CD4-positive, alpha-beta T cell treated with Interleukin-12 subunit alpha and Interleukin-12 subunit beta, for 1 hour (primary cell): Measurements from ENCODE around the gene HSD11B1L.
A peak's percentile ranks its signal among the peaks of the same experiment; 100 is the strongest.
"Not testable (repeated sequence)": the region's sequence is repeated elsewhere in the genome, so short reads cannot be mapped to it uniquely, and the experiment has no call there.

Experiments
- DNase-seq: peaks from one replicate; pipeline ENCODE4 v3.0.0-alpha.2; 2020

HSD11B1L gene

DNA sequence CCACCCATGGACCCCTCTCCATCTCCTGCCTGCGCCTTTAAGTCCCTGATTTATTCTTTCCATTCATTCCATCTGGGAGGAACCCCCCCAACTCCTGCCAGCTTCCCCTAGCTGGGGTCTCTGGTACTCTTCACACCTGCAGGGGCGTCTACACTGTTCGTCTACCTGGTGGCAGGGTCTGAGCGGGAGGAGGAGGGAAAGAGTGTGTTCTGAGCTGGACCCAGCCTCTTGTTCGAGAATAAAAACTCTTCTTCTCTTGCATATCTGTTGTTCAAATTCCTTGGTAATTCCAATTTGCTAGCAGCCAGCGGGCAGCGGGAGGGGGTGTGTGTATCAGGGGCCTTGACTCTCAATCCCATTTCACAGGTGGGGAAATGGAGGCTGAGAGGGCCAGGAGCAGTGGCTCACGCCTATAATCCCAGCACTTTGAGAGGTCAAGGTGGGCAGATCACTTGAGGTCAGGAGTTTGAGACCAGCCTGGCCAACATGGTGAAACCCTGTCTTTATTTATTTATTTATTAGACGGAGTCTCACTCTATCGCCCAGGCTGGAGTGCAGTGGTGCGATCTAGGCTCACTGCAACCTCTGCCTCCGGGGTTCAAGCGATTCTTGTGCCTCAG is 7.5 kb downstream of the HSD11B1L start:
- not testable (repeated sequence) for DNase-seq

DNA sequence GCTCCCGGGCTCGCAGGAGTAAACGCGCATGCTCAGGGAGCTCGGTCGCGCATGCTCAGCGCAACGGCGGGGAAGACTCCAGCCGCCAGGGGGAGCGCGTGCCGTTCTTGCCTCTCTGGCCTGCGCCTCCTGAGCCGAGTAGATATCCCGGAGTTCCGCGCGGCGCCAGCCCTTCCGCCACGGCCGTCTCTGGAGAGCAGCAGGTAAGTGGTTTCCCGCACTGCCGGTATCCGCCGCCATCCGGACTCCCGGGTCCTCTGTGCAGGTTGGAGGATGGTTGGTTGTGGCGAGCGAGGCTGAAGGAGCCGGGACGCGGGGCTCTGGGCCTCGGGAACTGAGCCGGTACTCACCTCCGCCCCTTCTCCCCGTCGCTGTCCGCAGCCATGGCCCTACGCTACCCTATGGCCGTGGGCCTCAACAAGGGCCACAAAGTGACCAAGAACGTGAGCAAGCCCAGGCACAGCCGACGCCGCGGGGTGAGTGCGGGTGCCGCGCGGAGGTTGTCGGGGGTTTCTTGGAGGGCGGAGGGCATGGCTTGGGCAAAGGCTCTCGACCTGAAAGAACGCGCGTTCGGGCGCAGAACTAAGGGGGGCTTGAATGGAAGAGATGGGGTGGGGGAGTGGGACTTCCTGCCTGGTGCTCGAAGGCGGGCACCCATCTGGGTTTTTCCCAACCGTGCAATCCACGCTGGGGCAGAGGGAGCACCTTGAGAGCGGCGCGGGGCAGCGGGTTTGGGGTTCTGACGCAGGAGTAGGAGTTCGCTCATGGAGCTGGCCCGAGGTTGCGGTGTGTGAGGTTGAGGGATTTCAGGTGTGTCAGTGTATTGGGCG is 9.5 kb downstream of the HSD11B1L start, which contains the start of gene RPL36:
TSS of gene RPL36 (plus strand) at position 171 of the 830 bp plus-strand sequence. CDS start at position 384, 213 bp downstream.
- peak; percentile 99 for DNase-seq

DNA sequence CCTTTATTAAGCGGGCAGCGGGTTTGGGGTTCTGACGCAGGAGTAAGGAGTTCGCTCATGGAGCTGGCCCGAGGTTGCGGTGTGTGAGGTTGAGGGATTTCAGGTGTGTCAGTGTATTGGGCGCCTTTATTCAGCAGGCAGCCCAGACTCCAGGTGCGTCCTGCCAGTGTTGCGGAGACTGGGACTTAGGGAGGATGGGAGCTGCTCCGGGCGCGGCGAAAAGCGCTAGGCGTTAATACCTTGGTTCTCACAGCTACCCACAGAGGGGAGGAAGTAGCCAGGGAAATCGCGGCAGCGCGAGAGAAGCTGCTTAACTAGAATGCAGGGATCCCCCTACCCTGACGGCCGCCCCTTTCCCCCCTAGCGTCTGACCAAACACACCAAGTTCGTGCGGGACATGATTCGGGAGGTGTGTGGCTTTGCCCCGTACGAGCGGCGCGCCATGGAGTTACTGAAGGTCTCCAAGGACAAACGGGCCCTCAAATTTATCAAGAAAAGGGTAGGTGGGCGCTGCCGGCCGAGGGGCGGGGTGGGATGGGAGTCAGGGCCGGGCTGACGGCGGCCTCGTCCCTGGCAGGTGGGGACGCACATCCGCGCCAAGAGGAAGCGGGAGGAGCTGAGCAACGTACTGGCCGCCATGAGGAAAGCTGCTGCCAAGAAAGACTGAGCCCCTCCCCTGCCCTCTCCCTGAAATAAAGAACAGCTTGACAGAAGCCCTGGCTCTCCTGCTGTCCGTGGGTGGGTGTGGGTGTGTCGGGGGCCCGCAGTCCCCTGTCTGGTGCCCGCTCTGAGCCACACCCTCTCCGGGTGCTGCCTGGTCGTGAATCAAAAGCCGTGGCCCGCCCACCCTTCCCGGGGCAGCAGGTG is 10.4 kb downstream of the HSD11B1L start:
- DNase-seq, result peak; percentile 41

DNA sequence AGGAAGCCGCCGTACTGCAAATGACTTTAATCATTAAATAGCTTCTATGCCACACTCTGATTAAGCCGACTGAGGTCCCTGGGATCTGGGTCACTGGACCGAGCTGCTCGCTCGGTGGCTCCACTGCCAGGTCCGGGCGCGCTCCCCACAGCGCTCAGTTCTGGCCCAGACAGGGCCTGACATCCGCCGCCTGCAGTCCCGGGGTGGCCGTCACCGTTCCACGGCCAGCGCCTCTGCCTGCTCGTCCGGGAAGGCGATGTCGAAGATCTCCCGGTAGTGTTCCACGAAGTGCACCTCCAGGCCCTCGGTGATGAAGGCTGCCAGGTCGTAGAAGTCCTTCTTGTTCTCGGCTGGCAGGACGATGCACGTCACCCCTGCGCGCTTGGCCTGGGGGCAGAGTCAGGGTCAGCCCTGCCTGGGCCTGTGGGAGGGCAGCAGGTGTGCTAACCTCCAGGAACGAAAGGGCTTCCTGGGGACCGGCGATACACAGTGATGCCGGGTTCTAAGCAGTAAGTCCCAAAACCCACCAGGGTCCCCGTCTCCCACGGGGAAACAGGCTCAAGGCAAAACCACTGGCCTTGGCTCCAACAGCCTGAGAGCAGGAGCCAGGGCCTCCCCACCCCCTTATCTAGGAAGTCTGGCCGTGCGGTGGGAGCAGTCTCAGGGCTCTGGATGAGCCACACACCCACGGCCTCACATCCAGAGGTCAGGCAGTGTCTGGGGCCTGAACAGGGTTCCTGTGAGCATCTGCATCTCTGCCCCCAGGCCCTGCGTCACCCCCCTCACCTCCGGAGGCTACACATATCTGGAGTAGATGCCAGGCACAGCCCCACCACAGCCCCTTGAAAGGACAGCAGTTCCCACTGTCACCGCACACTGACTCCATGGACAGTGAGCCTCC is 11.2 kb downstream of the HSD11B1L start:
- no peak for DNase-seq

DNA sequence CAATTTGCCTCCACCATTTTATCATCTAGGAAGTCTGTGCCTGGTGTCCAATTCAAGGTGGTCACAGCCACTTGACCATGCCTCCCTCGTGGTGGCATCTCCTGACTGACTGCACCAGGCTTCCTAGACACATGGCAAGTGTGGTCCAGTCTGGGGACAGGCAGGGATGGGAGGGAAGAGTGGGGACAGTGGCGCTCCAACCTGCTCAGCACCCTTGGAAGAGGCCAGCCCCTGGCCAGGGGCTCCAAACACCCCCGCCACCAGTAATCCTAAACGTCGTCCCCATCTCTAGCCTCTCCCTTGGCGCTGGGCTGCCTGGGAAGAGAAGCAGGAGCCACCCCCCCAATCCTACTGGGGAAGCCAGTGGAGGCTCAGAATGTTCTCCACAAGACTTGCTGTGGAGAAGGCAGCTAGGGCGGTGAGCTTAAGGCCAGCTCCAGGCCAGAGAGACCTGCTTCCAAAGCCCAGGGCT is 11.9 kb downstream of the HSD11B1L start:
- no peak for DNase-seq

DNA sequence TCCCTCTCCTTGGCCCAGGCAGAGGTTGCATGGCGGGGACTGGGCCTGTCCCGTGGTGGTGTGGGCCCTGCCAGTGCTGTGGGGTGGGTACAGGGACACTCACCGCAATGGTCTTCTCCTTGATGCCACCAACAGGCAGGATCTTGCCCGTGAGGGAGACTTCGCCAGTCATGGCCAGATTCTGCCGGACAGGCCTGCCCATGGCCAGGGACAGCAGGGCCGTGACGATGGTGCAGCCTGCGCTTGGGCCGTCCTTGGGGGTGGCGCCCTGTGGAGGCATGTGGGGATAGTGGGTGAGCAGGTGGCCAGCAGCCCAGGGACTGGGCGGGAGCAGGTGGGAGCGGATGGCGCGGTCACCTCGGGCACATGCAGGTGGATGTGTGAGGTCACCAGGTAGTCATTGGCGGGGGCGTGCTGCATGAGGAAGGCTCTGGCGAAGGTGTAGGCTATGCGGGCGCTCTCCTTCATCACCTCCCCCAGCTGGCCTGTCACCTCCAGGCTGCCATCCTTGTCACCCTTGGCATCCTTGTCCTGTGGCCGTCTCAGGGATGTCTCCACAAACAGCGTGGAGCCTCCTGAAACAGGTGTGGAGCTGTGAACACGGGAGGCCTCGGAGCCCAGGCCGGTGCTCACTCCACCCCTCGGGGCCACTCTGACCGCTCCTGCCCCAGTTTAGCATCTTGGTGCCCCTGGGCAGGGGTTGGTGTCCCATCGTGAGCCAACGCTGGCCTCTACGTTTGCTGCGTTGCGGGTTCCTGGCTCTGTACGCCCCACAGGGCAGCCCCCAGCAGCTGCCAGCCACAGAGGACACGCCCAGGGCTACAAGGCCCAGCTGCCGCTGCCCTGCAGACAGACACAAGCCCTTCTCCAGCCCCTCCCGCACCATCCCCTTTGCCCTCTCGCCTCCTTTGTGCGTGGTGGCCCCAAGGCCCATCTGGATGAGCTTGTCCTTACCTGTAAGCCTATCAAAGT is 12.7 kb downstream of the HSD11B1L start:
- no peak for DNase-seq

DNA sequence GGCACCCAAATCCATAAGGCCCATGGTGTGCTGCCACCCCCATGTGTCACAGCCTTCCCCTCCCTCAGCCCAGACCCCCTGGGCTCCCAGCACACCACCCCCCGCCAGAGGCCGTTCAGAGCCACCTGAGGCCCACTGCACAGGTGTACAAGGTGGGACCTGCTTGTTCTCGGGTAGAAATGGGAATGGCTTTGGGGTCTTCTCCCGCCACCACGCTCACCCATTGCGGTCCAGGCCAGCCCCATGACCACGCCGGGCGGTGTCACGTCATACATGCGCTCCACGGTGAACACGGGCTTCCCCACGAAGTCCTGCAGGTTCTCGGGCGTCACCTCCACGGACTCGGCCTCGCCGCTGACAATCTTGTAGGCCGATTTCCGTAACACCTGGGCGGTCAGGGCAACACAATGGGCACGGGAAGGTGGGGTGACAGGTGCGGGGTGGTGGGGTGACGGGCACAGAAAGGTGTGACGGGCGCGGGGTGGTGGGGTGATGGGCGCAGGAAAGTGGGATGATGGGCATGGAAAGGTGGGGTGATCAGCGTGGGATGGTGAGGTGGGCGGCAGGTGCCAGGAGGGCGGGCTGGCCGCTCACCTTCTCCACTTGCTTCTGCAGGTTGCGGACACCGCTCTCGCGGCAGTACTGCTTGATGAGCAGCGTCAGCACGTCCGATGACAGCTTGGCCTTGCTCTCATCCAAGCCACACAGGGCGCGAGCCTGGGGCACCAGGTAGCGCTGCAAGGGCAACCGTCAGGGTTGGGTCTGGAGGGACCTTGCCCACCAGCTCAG is 13.5 kb downstream of the HSD11B1L start:
- DNase-seq, result no peak

DNA sequence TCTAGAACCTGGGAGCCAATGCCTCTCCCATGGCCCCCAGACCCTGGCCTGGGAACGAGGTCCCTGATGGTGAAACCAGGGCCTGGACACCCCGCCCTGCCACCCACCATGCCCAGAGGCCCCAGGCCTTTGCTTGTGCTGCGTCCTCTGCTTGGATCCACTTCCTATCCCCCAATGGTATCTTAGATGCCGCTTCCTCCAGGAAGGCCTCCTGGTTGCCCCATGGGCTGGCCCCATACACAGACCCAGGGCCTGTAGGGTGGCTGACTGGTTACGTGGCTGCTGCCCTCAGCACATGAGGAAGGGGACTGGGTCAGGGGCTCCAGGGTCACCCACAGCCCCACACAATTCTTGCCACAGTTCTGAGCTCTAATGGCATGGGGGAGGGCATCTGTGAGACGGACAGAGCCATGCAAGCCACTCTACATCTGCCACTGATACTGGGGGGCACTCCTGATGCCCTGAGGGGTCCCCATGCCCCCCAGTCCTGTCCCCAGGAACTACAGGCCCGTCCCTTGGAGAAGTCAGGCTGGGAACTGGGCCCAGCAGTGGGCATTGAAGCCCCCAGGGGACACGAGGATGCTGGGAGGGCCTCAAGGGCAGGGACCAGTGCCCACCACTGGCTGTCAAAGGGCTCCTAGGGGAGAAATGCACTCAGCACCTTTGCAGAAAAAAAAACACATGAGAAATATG is 14.3 kb downstream of the HSD11B1L start:
- no peak for DNase-seq

DNA sequence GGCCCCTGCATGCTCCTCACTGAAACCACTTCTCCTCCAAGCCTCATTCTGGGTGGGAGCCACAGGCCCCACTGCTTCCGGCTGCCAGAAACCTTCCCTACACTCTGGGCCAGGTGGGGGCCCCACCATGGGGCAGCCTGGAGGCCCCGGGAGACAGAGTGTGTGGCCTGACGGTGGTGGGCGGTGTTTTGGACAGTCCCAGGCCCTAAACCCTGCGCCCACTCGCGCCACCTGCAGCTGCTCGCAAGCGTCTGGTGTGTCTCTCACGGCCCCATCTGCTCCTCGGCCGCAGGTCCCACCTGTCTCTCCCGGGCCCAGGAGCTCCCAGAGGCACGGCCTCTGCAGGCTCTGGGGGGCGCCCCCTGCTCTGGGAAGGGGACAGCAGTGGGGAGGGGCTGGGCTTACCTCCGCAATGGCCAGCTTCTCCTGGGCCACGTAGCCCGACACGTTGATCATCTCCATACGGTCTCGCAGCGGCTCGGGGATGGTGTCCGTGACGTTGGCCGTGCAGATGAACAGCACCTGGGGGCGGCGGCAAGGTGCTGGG is 14.9 kb downstream of the HSD11B1L start:
- no peak for DNase-seq

DNA sequence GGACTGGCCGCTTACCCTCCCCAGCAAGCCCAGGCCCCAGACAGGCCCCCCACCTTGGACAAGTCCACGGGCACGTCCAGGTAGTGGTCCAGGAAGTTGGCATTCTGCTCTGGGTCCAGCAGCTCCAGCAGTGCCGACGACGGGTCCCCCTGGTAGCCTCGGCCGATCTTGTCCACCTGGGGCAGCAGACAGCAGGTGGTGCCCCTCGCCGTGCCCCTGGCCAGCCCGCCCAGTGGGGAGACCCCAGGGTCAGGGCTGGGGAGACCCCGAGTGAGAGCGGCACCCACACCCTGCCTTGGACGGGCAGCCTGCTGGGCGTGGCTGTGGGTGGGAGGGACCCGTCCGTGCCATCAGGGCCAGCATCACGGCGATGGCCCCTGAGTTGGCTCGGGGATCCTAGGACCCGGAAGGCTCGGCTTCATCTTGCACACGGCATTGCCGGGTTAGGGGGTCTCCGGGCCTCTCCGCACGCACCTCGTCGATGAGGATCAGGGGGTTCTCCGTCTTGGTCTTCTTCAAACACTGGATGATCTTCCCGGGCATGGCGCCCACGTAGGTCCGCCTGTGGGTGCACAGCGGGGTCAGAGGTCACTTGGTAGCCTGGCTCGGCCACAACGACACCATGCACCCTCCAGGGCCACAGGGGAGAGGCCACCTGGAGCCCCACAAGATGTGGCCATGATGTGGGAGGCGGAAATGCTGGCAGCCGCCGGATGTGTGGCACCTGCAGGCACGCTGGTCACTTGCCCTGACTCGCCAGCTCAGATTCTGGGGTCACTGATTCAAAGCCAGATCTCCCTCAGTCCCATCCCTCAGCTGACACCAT is 15.6 kb downstream of the HSD11B1L start:
- DNase-seq, result no peak

DNA sequence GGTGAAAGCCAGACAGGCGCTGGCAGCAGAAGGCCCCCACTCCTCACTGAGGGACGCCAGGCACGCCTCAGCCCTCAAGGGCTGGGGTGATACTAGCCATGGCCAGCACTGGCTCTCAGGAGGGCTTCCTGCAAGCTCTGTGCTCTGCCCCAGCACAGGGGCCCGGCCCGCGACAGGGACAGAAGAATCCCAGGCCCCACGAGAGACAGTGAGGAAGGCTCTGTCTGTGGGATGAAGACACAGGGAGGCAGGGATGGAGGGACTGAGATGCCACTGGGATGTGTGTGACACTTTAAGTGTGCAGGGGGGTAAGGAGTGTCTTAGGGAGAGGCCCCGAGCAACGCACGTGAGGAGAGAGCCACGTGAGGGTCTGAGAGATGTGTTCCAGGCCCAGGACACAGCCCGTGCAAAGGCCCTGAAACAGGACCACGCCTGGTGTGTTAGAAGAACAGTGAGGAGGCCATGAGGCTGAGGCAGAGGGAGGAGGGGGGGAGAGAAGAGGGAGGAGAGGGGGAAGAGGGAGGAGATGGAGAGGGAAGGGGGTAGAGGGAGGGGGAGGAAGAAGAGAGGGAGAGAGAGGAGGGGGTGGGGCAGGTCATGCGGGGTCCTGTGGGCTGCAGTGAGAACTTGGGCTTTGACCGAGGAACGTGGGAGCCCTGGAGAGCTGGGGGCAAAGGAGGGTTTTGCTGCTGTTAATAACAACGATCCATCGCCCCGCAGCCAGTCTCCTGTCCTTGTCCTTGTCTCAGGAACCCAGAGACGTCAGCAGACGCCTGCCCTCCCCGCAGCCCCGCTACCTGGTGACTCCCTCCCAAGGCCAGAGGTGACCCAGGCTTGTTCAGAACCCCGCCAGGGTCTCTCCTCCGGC is 16.4 kb downstream of the HSD11B1L start:
- no peak for DNase-seq

DNA sequence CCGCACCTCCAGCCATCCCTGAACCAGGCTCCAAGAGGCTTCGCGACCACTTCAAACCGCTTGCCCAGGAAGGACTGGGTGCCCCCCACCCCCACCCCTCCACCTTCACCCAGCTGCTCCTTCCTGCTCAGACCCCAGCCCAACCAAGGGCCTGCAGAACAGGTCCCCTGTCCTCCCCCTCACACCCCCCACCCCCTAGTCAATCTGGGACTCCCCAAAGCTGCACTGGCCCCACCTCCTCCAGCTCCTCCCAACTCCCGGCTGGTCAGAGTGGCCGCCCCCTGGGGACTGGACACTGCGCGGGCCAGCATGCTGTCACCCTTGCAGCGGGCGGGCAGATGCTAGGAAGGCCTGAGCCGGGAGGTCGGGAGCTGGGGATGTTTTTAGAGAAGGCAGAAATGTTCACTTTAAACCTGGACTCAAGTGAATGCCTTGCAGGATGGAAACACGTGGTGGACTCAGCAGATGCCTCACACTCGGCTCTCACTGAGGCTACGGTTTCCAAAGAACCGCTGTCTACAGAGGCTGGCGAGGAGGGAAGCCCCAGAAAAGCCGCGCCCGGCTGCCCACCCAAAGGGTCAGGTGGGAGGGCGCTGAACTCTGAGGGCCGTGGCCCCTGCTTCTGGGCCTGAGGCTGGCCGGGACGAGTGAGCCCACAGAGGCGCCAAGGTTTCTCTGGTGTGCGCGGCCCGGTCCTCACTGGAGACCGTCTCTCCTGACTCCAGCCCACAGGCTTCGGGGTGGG is 17.2 kb downstream of the HSD11B1L start:
- DNase-seq, result no peak

DNA sequence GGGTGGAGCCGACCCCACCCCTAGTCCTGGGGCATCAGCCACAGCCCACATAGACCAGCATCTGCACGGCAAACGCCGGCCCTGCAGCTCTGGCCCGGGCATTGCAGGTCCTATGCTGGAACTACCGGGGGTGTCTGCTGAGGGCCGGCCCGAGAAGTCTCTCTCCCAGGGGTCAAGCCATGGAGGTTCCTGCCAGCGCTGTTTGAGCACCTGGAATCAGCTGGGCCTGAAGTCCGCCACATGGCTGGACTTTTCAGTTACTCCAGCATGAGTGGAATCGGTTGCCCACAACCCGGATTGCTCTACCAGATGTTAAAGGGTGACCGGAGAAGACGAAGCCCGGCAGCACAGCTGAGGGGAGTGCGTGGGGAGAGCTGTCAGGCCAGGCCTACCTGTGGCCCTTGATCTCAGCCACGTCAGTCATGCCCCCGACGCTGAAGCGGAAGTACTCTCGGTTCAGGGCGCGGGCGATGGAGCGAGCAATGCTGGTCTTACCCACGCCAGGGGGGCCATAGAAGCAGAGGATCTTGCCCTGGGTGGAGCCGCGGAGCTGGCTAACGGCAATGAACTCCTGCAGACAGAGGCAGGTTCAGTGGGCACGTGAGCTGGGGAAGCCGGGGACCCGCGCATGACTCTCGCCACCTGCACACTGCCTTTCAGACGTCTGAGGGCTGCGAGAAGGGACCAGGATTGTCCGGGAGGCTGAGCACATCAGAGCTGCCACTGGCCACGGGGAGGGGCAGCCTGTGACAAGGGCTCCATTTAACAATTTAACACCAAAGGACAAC is 18.0 kb downstream of the HSD11B1L start:
- DNase-seq, result no peak

DNA sequence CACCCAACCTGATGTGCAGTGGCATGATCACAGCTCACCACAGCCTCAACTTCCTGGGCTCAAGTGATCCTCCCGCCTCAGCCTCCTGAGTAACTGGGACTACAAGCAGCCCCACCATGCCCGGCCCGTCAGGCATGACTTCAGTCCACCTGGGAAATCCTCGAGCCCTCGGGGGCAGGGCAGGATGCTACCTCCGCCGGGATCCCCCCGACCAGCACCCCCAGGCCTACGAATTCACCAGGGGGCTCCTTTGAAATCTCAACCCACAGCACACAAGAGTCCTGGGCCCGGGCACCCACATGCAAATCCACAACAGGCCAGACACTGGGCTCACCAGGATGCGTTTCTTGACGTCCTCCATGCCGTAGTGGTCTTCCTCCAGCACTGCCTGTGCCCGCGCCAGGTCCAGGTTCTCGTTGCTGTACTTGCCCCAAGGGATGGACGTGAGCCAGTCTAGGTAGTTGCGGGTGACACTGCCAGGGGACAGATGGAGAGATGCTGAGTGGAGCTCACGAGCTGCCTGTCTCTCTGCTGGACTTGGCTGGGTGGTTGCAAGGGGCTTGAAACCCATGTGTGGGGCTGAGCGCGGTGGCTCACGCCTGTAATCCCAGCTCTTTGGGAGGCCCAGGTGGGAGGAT is 19.7 kb downstream of the HSD11B1L start:
- no peak for DNase-seq

DNA sequence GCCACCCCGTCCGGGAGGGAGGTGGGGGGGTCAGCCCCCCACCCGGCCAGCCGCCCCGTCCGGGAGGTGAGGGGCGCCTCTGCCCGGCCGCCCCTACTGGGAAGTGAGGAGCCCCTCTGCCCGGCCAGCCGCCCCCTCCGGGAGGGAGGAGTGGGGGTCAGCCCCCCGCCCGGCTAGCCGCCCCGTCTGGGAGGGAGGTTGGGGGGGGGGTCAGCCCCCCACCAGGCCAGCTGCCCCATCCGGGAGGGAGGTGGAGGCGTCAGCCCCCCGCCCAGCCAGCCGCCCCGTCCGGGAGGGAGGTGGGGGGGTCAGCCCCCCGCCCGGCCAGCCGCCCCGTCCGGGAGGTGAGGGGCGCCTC is 21.2 kb downstream of the HSD11B1L start:
- not testable (repeated sequence) for DNase-seq
